HG03520 (cell line): ENCODE data around the gene UPK3BL1.
A peak's percentile ranks its signal among the peaks of the same experiment; 100 is the strongest.
"Not testable (repeated sequence)": the region's sequence is repeated elsewhere in the genome, so short reads cannot be mapped to it uniquely, and the experiment has no call there.

Experiments used
- ATAC-seq: cut with Tn5 transposase; IDR thresholded peaks from one replicate; pipeline ENCODE4 v1.9.1; 2021; ENCODE audit warnings: mild to moderate bottlenecking, moderate library complexity; ENCODE audit not compliant: unreplicated experiment

Gene UPK3BL1

GRCh38 chr7:102630622-102631021, 12.0 kb downstream of the UPK3BL1 start:
- not testable (repeated sequence) for ATAC-seq

- not testable (repeated sequence) for ATAC-seq
These were observed 15.2 kb downstream of the UPK3BL1 start for GRCh38 chr7:102627271-102627904.

GRCh38 chr7:102618122-102618521, 24.5 kb downstream of the UPK3BL1 start:
- not testable (repeated sequence) for ATAC-seq

GRCh38 chr7:102616507-102617125, 26.0 kb downstream of the UPK3BL1 start, which contains the start of gene RASA4:
TSS of gene RASA4 (minus strand) at chr7:102616756. CDS start at chr7:102616689, 67 bp downstream.
- ATAC-seq, result peak; percentile 68

- ATAC-seq, result not testable (repeated sequence)
These were observed 26.7 kb downstream of the UPK3BL1 start for GRCh38 chr7:102615930-102616329.

- ATAC-seq, result not testable (repeated sequence)
These were observed 27.7 kb downstream of the UPK3BL1 start for GRCh38 chr7:102614873-102615272.

- ATAC-seq, result not testable (repeated sequence)
These were observed 28.3 kb downstream of the UPK3BL1 start for GRCh38 chr7:102614346-102614697.

GRCh38 chr7:102613575-102614345, 28.8 kb downstream of the UPK3BL1 start:
- ATAC-seq, result peak; percentile 59

- ATAC-seq, result not testable (repeated sequence)
These were observed 30.8 kb downstream of the UPK3BL1 start for GRCh38 chr7:102611675-102612325.

GRCh38 chr7:102611013-102611674, 31.4 kb downstream of the UPK3BL1 start:
- ATAC-seq, result peak; percentile 30

- ATAC-seq, result not testable (repeated sequence)
These were observed 32.1 kb downstream of the UPK3BL1 start for GRCh38 chr7:102610441-102610840.

GRCh38 chr7:102609734-102610133, 32.9 kb downstream of the UPK3BL1 start:
- ATAC-seq, result not testable (repeated sequence)

- not testable (repeated sequence) for ATAC-seq
These were observed 35.7 kb downstream of the UPK3BL1 start for GRCh38 chr7:102606848-102607247.

GRCh38 chr7:102604431-102605145, 38.0 kb downstream of the UPK3BL1 start:
- ATAC-seq, result not testable (repeated sequence)

- ATAC-seq, result not testable (repeated sequence)
These were observed 40.3 kb downstream of the UPK3BL1 start for GRCh38 chr7:102602317-102602716.

- not testable (repeated sequence) for ATAC-seq
These were observed 42.9 kb downstream of the UPK3BL1 start for GRCh38 chr7:102599699-102600098.

- not testable (repeated sequence) for ATAC-seq
These were observed 46.6 kb downstream of the UPK3BL1 start for GRCh38 chr7:102596036-102596435.

- ATAC-seq, result peak; percentile 72
These were observed 48.8 kb downstream of the UPK3BL1 start for GRCh38 chr7:102593637-102594334.

GRCh38 chr7:102592477-102593019, 50.0 kb downstream of the UPK3BL1 start:
- ATAC-seq, result not testable (repeated sequence)
